GM18867 (cell line): Measurements from ENCODE around the gene MTURN.

Experiments
- ATAC-seq: cut with Tn5 transposase; IDR thresholded peaks from one replicate; pipeline ENCODE4 v1.9.1; 2021; ENCODE audit warnings: mild to moderate bottlenecking, moderate library complexity; ENCODE audit not compliant: unreplicated experiment

The MTURN gene

DNA sequence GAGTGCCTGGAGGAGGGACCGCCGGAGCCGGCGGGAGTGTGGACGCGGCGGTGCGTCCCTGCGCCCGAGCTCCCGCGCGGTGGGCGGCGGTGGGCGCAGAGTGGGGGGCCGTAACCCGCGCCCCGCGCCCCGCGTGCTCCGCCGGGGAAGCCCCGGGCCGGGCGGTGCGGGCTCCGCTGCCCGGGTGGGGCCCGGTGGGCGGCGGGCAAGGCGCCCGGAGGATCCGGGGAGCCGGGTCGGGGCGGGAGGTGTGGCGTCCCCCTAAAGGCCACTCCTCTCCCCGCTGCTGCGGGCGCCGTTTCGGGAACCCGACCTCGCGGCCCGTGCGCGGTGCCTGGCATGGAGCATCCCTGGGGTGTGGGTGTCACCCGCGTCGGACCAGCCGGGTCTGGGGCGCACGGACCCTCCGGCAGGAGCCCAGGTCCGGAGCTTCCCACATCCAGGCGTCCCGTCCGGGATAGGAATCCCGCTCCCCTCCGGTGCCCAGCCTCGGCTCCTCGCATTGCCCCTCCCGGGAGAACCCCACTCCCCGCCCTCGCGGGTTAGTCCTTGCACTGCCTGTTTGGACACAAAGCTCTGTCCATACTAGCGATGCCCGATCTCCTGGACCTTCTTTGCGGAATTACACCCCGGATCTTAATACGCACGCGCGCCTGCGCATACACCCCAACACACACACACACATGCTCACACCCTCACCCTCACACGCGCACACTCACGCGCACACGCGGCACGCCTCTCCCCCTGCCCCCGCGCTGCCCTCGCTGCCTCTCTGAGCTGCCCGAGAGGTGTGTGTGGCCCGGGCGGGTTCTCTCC, 723 bp downstream of the MTURN start:
- ATAC-seq, result peak; percentile 43

DNA sequence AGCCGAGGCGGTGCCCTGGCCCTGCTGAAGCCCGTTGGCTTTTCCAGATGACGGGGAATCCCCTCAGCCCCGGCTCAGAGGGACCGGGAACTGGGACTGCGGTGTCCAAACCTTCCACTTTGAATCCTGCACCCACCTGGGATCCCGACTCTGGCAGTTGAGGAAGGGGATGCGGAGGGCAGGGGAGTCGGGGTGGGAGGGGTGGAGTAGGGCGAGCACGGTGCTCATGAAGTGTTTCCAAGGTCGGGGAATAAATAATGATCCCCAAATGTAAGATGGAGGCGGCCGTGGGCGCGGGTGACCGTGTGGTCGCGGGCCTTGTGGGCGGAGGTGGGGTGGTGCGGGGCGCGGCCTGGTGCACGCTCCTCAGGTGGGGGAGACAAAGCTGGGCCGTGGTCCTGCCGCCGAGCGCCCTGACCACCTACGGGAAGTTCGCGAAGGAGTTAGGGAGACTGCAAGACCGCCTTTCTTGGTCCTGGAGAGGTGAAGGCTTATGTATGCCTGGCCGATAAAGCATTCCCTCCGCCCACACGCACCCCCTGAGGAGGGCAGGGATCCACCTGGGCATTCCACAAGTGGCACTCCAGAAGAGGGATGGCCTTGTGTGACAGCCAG, 1.4 kb downstream of the MTURN start:
- ATAC-seq, result no peak

DNA sequence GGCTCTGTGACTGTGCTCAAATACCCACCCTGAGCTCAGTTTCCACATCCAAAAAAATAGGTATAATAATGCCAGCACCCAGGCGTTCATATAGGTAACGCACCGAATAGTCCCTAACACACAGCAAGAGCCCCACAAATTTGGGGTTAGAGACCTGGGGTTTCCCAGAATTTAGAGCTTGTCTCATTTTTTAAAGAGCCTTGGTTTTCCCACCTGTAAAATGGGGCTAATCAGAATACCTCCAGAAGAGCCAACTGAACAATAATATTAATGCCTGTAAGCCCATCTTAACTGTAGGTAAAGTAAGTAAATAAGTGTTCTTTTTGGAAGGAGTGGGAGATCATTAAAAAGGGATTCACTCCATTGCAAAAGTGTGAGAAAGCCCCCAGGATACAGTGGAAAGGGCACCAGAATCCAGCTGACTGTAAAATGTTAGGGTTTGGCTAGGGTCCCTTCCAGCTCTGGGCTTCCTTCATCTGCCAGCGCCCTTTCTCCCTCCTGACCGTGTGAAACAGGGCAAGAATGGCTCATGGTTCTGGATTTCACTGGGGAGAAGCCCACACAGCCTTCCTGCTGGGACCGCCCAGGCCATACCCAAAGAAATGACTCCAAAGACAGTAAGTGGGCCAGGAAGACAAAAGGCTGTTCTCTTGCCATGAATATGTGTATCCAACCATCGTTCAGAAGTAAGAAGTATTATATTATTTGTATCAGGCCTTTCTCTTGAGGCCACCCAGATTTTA, 2.1 kb downstream of the MTURN start:
- no peak for ATAC-seq

DNA sequence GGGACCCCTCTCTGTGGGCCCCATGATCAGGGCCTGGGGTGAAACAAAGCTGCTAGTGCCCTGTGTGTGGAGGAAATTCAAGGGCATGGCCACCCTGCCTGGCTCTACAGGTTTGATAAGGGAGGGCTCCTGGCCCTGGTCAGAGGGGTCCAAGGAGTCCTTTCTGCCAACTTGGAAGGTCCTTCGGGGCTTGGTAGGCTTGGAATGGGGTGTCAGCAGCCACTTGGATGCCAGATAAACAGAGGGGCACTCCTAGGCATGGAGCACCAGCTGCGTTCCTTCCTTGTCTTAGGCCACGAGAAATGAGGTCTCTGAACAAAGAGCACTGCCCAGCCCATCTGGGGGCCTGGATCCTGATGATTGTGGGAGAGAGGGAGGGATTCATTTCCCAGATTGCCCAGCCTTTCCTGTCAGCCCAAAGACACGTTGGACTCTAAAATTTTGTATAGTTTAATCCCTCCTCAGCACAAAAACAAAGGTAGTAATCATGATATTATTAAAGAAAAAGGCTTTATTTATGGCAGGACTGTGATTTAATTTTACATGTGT, 5.1 kb downstream of the MTURN start:
- no peak for ATAC-seq

DNA sequence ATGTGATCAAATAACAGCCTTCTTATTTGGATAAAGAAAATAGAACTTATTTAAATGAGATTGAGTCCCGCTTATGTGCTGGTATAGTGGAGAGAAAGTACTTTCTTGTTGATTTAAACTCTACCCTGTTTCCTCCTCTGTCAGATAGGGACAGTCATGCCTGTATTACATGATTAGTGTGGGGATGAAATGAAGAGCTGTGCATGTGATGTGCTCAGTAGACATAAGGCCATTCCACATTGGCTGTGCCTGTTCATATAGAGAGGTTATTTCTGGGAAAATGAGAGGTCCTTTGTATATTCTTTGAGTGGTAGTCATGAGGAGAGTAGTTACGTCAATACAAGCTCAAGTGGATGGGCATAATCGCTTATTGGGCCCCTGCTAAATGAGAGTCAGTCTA, 5.7 kb downstream of the MTURN start:
- no peak for ATAC-seq

DNA sequence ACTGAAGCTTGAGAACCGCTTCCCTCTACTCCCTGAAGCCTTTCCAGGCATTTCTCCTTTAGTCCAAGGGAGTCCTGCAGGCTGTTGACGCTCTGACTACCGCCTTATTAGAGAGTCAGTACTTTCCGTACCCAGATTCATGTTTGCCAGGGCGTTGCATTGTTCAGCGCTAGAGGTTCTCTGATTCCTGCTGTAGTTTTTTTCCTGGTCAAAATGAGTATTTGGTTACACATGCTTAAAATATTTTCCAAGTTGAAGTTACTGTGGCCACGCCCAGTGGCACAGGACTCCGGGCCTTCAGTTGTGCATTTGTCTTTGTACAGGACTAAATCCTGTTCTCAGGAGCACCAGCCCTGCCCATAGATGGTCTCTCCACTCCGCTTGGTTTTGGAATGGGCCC, 7.9 kb downstream of the MTURN start:
- ATAC-seq, result no peak

DNA sequence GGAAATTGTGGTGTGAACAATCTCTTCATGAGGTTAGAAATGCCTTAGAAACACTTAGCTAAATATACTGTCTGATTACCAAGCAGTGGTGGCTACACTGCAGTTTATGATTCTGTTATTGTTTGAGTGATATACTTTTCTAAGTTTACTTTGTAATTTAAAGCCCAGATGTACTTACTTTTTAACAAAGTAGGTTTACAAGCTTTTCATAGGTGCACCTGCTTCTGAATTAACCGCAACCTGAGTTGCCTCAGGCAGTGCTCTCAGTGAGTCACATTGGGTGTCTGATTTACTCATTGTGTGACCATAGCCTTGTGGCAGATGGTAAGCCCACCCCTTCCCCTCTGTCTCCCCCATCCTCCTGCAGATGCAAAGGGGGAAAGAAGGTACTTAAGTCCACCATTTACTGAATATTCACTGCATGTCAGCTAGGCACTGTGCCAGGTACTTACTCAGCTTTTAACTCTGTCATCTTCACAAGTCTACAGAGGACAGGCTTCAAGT, 9.0 kb downstream of the MTURN start:
- ATAC-seq, result no peak

DNA sequence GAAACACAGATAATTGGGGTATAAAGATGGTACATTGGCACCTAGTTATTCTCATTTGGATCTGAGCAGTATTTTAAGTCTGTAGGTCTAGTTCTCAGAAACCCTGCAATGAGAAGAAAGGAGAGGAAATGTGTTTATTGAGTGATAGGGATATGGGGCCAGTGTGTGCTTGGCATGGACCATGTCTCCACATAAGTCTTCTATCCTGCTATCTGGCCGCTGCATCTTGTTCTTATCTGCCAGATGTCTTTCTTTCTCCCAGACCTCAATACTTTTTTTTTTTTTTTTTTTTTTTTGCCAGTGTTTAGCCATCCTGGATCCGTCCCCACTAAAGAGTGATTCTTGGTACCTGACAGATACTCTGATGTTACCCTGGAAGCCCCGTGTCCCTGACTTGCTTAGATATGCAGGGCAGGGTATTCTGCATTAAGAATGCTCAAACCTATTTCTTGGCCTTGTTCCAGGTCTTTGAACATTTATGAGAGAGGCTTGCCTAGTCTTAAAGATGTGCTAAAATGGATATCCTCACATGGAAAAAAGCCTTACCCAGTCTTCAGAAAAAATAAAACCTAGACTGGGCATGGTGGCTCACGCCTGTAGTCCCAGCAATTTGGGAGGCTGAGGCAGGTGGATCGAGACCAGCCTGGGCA, 10.0 kb downstream of the MTURN start:
- no peak for ATAC-seq

DNA sequence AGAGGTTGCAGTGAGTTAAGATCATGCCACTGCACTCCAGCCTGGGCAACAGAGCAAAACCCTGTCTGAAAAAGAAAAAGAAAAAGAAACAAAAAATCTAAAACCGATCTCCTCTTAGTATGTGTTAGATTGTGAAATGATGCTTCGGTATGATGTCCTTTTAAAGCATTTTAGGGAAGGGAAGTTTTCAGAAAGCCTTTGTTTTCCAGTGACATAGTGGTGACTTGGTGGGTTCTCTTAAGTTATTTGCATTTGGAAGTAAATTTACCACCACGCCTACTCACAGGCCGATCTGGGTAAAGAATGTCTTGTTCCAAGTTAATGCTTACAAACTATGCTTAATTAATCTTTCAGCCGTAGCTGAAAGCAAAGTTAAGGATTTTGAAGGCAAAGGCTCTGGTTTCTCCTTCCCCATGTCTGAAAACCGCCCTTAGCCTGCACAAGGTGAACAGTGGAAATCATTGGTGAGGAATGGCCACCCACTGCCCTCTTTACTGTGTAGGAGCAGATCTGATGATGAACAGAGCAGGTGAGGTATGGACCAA, 10.7 kb downstream of the MTURN start:
- no peak for ATAC-seq

DNA sequence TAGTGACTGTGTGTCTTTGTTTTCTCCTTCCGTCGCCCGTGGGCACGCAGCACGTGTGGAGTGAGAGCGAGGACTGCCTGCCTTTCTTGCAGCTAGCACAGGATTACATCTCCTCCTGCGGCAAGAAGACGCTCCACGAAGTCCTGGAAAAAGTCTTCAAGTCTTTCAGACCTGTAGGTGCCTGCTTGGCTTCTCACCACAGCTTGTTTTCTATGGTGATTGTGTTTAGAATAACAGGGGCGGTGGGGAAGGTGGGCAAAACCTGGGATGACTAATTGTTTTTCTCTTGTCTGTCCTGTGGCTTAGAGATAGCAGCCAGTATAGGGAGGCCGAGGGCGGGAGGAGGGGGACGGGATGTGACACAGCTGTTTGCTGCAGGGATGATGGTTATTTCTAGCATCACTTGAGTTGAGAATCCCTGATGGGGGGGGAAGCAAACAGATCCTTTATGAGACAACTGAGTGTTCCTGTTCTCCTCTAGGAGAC, 11.4 kb downstream of the MTURN start:
- no peak for ATAC-seq

DNA sequence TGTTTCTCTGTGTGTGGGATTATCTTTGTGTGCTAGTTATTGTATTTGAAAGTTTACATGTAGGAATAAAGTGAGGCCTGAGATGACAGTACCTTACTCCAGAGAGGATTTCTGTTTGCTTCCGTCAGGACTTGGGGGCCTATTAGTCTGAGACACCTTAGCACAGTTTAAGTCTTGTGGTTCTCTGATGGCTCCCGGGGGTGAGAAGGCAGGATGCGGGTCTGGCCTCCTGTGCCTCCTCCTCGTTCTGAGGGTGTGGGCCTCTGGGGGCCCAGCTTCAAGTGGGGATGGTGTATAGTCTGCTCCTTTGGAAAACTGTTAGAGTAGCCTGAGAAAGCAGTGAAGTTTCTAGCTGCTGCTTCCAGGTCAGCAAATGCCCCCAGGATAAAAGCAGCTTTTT, 12.4 kb downstream of the MTURN start:
- ATAC-seq, result no peak

DNA sequence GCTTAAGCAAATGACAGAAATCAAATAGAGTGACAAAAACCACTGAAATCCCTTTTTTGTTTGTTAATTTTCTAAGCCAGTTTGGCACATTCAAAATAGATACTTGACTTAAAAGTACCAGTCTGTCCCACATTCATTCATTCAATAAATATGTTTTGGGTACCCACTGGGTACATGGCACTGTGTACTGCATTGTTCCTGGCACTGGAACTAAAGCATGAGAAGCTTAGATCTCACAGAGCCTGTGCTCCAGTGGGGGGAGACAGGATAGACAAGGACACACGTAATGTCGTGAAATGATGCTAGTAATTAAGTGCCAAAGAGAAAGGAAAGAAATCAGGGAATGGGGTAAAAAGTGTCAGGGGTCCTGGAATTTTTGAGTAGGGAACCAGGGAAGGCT, 13.0 kb downstream of the MTURN start:
- no peak for ATAC-seq

DNA sequence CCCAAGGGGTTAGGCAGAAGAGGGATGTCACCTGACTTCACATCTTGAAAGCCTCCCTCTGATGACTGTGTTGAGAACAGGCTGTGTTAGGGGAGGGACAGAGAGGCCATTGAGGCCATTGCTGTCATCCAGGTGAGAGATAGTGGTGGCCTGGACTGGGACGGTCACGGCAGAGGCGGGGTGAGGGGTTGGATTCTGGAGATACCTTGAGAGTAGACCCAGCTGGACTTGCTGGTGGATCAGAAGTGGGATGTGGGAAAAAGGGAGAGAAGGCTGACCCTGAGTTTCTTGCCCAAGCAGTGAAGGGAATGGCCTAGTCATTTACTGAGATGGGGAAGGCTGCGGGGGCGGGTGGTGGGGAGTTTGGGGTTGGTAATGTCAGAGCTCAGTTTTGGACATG, 13.6 kb downstream of the MTURN start:
- no peak for ATAC-seq

DNA sequence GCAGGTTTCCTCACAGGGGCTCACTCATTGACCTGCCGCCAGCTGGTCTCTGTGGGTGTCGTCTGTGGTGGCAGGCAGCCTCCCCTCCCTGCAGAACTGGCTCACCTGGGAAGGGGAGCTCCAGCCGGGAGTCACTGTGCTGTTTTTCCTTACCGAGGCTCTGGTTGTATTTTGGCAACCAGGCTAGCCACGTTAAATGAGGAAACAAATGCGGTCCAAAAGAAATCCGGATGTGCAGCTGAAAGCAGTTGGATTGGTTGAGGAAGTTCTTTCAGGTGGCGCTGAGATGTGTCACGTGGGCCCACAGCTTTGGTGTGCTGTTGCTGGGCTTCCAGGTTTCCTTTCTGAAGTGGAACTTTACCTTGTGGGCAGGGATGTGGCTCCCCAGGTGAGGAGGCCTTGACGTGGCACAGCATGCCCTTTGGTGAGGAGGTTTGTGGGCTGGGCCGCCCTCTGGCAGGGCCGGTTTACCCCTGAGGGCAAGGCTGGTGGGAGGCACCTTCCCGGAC, 14.2 kb downstream of the MTURN start:
- ATAC-seq, result no peak

DNA sequence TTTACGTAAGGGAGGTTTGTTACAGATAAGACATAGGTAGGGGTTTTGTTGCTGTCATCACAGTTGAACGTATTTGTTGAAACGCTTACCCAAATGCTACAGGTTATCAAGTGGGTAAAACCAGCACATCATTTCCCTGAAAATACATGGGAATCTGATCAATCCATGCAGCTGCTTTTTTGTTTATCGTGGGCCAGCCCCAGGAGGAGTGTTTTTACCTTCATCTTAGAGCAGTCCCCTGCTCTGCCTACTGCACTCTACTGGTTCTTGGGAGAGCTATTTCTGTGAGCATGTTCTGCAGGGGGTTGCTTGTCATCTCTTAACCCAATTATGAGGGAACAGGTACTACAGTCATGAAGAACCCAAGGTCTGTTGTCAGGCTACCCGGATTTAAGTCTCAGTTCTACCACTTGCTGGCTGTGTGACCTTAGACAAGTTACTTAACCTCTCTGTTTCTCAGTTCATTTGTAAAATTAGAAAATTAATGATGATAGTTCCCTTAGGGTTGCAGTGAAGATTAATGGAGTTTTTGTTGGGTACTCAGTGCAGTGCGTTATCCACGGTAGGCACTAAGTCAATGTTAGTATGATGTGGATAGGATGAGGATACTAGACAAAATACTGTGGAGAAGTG, 15.0 kb downstream of the MTURN start:
- ATAC-seq, result no peak

DNA sequence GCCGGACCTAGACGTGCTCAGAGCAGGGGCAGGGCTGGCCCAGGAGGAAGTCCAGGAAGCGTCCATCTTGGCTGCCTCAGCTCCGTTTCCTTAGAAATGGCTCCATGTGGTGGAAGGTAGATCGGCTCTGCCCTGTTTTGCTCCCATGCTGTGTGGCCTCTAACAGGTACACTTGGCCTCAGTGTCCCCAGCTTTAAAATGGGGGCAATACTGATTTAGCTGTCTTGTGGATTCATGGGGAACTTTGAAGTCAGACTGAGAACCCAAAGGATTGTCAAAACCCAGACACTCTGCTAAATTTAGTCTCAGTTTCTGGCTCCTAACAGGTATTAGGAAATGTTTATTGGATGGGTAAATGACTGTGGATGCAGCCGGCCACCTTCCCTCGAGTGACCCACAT, 15.9 kb downstream of the MTURN start:
- ATAC-seq, result no peak

DNA sequence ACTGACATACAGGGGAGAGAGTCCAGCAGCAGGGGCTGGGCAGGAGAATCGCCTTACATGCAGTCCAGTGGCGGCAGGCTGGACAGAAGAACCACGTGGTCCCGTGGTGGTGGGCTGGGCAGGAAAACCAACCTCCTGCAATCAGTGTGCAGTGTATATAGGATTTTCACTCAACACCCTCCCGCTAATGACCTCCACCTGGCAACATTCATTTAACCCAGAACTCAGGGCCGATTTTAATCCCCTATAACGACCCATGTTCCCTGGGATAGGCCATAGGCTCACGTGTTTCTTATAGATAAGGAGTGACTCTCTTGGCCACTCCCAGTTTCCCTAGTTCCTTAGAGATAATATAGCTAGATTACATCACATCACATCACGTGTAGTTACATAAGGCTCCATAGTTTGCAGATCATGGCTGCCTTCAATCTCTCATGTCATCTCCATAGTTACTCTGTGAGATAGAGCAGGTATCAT, 19.4 kb downstream of the MTURN start:
- ATAC-seq, result no peak

DNA sequence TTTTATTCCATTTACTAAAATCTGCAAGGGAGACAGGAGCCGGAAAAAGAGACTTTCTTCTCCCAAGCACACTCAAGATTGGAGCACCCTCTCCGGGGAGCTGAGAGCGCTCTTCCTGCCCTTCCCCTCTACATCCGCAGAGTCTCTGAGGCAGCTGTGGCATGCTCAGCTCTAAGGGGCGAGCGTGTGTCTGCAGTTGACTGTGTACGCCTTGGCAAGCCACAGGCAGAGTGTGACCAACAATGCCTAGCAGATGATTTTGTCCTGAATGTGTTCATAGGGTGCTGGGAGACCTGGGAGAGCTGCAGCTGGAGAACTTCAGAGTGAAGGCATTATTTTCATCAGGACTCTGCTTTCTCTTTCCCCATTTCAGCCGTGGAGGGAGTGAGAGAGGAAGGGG, 20.7 kb downstream of the MTURN start:
- ATAC-seq, result no peak

DNA sequence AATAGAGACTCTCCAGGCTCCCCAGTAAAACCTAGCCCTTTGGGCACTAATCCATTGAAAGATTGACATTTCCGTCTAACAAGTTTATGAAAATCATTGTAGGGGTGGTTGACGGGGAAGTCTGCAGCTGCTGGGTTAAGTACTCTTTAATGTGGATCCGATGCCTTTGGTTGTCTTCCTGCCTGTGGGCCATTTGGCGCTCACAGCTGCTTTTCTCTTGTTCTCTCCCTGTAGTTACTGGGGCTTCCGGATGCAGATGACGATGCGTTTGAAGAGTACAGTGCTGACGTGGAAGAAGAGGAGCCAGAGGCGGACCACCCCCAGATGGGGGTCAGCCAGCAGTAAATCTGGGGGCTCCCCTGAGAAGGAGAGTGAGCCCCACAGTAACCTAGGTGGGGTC, 22.4 kb downstream of the MTURN start:
- no peak for ATAC-seq

DNA sequence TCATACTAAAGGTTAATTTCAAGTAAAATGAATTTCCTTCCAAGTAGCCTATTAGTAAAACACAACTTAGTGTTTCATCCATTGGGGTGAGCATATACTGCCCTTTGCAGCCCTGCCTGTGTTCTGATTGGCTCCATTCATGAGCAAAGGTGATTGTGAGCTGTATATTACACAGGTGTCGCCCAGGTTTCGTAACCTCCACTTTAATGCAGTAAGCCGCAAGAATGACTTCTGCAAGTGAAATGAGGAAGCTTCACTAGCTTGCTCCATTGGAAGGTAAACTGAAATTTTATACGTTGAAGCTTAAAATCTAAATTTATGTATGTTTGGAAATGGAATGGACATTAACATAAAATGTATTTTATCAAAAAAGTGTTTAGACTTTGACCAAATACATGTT, 24.4 kb downstream of the MTURN start:
- no peak for ATAC-seq
